Chondrocyte (in vitro differentiated cells): Measurements from ENCODE around the gene MOCOS. TPM values are rescaled to one million over a fixed set of nuclear protein-coding genes. Genes with fewer than 3 reads are reported as not detected.
"Not testable (repeated sequence)": the region's sequence is repeated elsewhere in the genome, so short reads cannot be mapped to it uniquely, and the experiment has no call there.

Experiments
- DNase-seq: peaks from one replicate; pipeline ENCODE4 v3.0.0; 2021; ENCODE audit warnings: mixed read lengths, low spot score
- H3K27ac Mint-ChIP-seq: one replicate; pipeline ENCODE4 v1.8.0; 2021; ENCODE audit warnings: mild to moderate bottlenecking, moderate library complexity, mixed read lengths; ENCODE audit not compliant: unreplicated experiment
- H3K27me3 Mint-ChIP-seq: 2 replicates; pipeline ENCODE4 v1.8.0; 2021; ENCODE audit warnings: low read depth, mixed read lengths
- H3K36me3 Mint-ChIP-seq: 2 replicates; pipeline ENCODE4 v1.8.0; 2021; ENCODE audit warnings: low read depth, mixed read lengths
- H3K4me1 Mint-ChIP-seq: 2 replicates; pipeline ENCODE4 v1.8.0; 2021; ENCODE audit warnings: low read depth, mild to moderate bottlenecking, mixed read lengths
- H3K4me3 Mint-ChIP-seq: one replicate; pipeline ENCODE4 v1.8.0; 2021; ENCODE audit warnings: mild to moderate bottlenecking, moderate library complexity, mixed read lengths; ENCODE audit not compliant: unreplicated experiment
- H3K9me3 Mint-ChIP-seq: 2 replicates; pipeline ENCODE4 v1.8.0; 2021; ENCODE audit warnings: low read depth, mixed read lengths
- CTCF ChIP-seq: fragments of 200-600 bp; sonication (generic); IDR thresholded peaks from 2 replicates; pipeline ENCODE4 v1.5.0; 2021; ENCODE audit warnings: antibody characterized with exemption, mild to moderate bottlenecking, moderate library complexity
- total RNA-seq: library from RNA; stranded (reverse); gene quantifications from 3 replicates; pipeline ENCODE4 v1.2.1, GENCODE V29; 2021

MOCOS gene
- total RNA-seq, 1 donor from 2014 or later: 13.2 TPM

GRCh38 chr18:36203360-36203895 is 16.1 kb downstream of the MOCOS start:
- TF ChIP-seq CTCF: no peak
- no peak overlapping the region for H3K27ac Mint-ChIP-seq
- H3K4me1 Mint-ChIP-seq: no peaks in the 10 kb centered on the region
- H3K36me3 Mint-ChIP-seq: peaks cover 29% of the 10 kb centered on the region
- no peaks in the 10 kb centered on the region for H3K27me3 Mint-ChIP-seq
- no peak overlapping the region for H3K4me3 Mint-ChIP-seq
- H3K9me3 Mint-ChIP-seq: peaks cover 11% of the 10 kb centered on the region
- DNase-seq: no peak

- DNase-seq: no peak
- H3K27ac Mint-ChIP-seq: no peak overlapping the region
- H3K27me3 Mint-ChIP-seq: no peaks in the 10 kb centered on the region
- H3K4me1 Mint-ChIP-seq: no peaks in the 10 kb centered on the region
- H3K9me3 Mint-ChIP-seq: peaks cover 11% of the 10 kb centered on the region
- TF ChIP-seq CTCF: no peak
- H3K4me3 Mint-ChIP-seq: no peak overlapping the region
- H3K36me3 Mint-ChIP-seq: peaks cover 33% of the 10 kb centered on the region
These were observed 17.9 kb downstream of the MOCOS start for GRCh38 chr18:36205166-36205565.

DNA sequence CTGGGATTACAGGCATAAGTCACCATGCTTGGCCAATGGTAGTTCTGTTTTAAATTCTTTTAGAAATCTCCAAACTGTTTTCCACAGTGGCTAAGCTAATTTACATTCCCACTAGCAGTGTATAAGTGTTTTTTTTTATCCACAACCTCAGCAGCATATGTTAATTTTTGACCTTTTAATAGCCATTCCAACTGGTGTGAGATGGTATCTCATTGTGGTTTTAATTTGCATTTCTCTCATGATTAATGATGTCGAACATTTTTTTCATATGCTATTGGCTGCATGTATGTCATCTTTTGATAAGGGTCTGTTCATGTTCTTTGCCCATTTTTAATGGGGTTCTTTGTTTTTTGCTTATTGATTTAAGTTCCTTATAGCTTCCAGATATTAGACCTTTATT is 20.0 kb downstream of the MOCOS start:
- H3K4me1 Mint-ChIP-seq: no peaks in the 10 kb centered on the region
- H3K27ac Mint-ChIP-seq: no peak overlapping the region
- no peak for TF ChIP-seq CTCF
- DNase-seq: no peak
- H3K27me3 Mint-ChIP-seq: no peaks in the 10 kb centered on the region
- no peak overlapping the region for H3K4me3 Mint-ChIP-seq
- H3K9me3 Mint-ChIP-seq: peaks cover 11% of the 10 kb centered on the region
- H3K36me3 Mint-ChIP-seq: peaks cover 31% of the 10 kb centered on the region

DNA sequence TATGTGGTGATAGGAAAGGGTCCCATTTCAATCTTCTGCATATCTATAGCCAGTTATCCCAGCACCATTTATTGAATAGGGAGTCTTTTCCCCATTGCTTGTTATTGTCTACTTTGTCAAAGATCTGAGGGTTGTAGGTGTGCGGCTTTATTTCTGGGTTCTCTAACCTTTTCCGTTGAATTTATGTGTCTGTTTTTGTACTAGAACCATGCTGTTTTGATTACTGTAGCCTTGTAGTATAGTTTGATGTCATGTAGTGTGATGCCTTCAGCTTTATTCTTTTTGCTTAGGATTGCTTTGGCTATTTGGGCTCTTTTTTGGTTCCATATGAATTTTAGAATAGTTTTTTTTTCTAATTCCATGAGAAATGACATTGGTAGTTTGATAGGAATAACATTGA is 20.7 kb downstream of the MOCOS start:
- Mint-ChIP-seq H3K36me3 (peaks cover 31% of the 10 kb centered on the region), H3K9me3 (peaks cover 11% of the 10 kb centered on the region)
- not testable (repeated sequence) for H3K27me3 Mint-ChIP-seq, H3K4me1 Mint-ChIP-seq, H3K27ac Mint-ChIP-seq, DNase-seq, H3K4me3 Mint-ChIP-seq

DNA sequence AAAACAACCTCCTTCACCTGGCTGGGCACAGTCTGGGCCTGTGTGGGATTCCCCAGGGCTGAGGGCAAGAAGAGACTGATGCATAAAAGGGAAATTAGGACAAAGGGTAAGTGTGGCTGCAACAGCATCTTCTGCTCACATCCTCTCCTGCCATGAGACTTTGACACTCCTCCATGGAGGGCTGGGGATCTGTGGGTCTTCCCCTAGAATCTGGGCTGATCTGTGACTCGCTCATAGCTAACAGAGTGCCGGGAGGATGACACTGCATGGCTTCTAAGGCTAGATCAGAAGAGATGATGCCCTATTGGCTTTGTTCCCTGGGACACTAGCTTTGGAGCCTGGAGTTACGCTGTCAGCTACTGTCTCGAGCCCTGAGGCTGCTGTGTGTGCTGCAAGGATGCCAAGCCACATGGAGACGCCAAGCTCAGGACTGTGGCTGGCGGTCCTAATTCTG is 24.3 kb downstream of the MOCOS start:
- no peak overlapping the region for H3K27ac Mint-ChIP-seq
- H3K27me3 Mint-ChIP-seq: no peaks in the 10 kb centered on the region
- H3K4me3 Mint-ChIP-seq: no peak overlapping the region
- peaks cover 4% of the 10 kb centered on the region for H3K4me1 Mint-ChIP-seq
- TF ChIP-seq CTCF: no peak
- DNase-seq: no peak
- H3K9me3 Mint-ChIP-seq: peaks cover 11% of the 10 kb centered on the region
- H3K36me3 Mint-ChIP-seq: peaks cover 29% of the 10 kb centered on the region
